Fibroblast of gingiva (primary cell): ENCODE data around the gene PRKCB.
"Not testable (repeated sequence)": the region's sequence is repeated elsewhere in the genome, so short reads cannot be mapped to it uniquely, and the experiment has no call there.

ENCODE experiments used
- DNase-seq: peaks from one replicate; pipeline ENCODE4 v3.0.0-alpha.2; 2011; ENCODE audit warnings: low read depth

Gene PRKCB

GRCh38 chr16:24135624-24136565 lies 300.1 kb downstream of the PRKCB start:
- DNase-seq = no peak

GRCh38 chr16:24138024-24138423 lies 302.2 kb downstream of the PRKCB start:
- no peak for DNase-seq

- DNase-seq = no peak
Observed at GRCh38 chr16:24138575-24138974, 302.8 kb downstream of the PRKCB start.

- DNase-seq = no peak
Observed at GRCh38 chr16:24139282-24139681, 303.5 kb downstream of the PRKCB start.

- no peak for DNase-seq
Observed at GRCh38 chr16:24140730-24141129, 304.9 kb downstream of the PRKCB start.

- DNase-seq = no peak
Observed at GRCh38 chr16:24141466-24141865, 305.7 kb downstream of the PRKCB start.

GRCh38 chr16:24141917-24142316 lies 306.1 kb downstream of the PRKCB start:
- no peak for DNase-seq

GRCh38 chr16:24145927-24146326 lies 310.1 kb downstream of the PRKCB start:
- no peak for DNase-seq

GRCh38 chr16:24146518-24146917 lies 310.7 kb downstream of the PRKCB start:
- no peak for DNase-seq

- no peak for DNase-seq
Observed at GRCh38 chr16:24149102-24149501, 313.3 kb downstream of the PRKCB start.

- DNase-seq = no peak
Observed at GRCh38 chr16:24150282-24150681, 314.5 kb downstream of the PRKCB start.

- no peak for DNase-seq
Observed at GRCh38 chr16:24151482-24151939, 315.7 kb downstream of the PRKCB start.

GRCh38 chr16:24152048-24152447 lies 316.3 kb downstream of the PRKCB start:
- DNase-seq = not testable (repeated sequence)

- DNase-seq = no peak
Observed at GRCh38 chr16:24152826-24153225, 317.0 kb downstream of the PRKCB start.

- no peak for DNase-seq
Observed at GRCh38 chr16:24156777-24157176, 321.0 kb downstream of the PRKCB start.

GRCh38 chr16:24163935-24164334 lies 328.2 kb downstream of the PRKCB start:
- no peak for DNase-seq

- no peak for DNase-seq
Observed at GRCh38 chr16:24164416-24164815, 328.6 kb downstream of the PRKCB start.

GRCh38 chr16:24165273-24165672 lies 329.5 kb downstream of the PRKCB start:
- no peak for DNase-seq

- no peak for DNase-seq
Observed at GRCh38 chr16:24166661-24167528, 331.1 kb downstream of the PRKCB start.

GRCh38 chr16:24168856-24169255 lies 333.1 kb downstream of the PRKCB start:
- no peak for DNase-seq

- DNase-seq = no peak
Observed at GRCh38 chr16:24170407-24170806, 334.6 kb downstream of the PRKCB start.

- DNase-seq = no peak
Observed at GRCh38 chr16:24174504-24174903, 338.7 kb downstream of the PRKCB start.

- DNase-seq = no peak
Observed at GRCh38 chr16:24174957-24175356, 339.2 kb downstream of the PRKCB start.
